Left colon (tissue), 2 donors: ENCODE results near the gene RANBP17. TPM values are rescaled to one million over a fixed set of nuclear protein-coding genes. Genes with fewer than 3 reads are reported as not detected.
"Not testable (repeated sequence)": the region's sequence is repeated elsewhere in the genome, so short reads cannot be mapped to it uniquely, and the experiment has no call there.

Experiments used
- ATAC-seq: fragments of 200-7000 bp; cut with Tn5 transposase; one replicate; pipeline ENCODE4 v1.9.1; 2020; ENCODE audit warnings: mild to moderate bottlenecking, moderate library complexity
- DNase-seq, 2 donors: peaks; one replicate each; pipeline ENCODE4 v3.0.0-alpha.2; 2020
- intact Hi-C, 2 donors: fragments of 100-400 bp; cut with DNase I in 1 of 2; cut with micrococcal nuclease in 1 of 2; formaldehyde crosslinking; loops; one replicate each; pipeline versions ENCODE4 v1.11.2 to v1.14.0; 2022; cut with DNase I, micrococcal nuclease
- long read RNA-seq: library from polyadenylated mRNA; unstranded; transcript quantifications from one replicate; pipeline ENCODE4 v2.0.0, GENCODE V29; 2021
- total RNA-seq, 2 donors: library from RNA; stranded (reverse); fragmentation: NEBNext Ultra II Directional; extraction: Animal tissue kit (Norgen Biotek cat#: 25700); gene quantifications; one replicate each; pipeline ENCODE4 v1.2.1, GENCODE V29; 2021
- donor health status: DM: no; HTN: no; CAD: no.
- donor health status: DM: yes; HTN: yes; CAD: no.

The RANBP17 gene
- total RNA-seq: 10 to 100 TPM in 1 of 2 donors, 1 to 10 TPM in 1; 4.9 to 17.4 TPM
- long read RNA-seq, partial matches to known transcripts: 0 of 2 reads
- long read RNA-seq, other reads (novel, unspliced or antisense): 1 of 2 reads

- intact Hi-C loops: no loop called here
- peak; percentile 92 for ATAC-seq
- peak; percentile 26 to 37 for DNase-seq
Observed at GRCh38 chr5:170861917-170862766, at the start of gene RANBP17. Gene RANBP17 (plus strand): TSS chr5:170862018.

DNA sequence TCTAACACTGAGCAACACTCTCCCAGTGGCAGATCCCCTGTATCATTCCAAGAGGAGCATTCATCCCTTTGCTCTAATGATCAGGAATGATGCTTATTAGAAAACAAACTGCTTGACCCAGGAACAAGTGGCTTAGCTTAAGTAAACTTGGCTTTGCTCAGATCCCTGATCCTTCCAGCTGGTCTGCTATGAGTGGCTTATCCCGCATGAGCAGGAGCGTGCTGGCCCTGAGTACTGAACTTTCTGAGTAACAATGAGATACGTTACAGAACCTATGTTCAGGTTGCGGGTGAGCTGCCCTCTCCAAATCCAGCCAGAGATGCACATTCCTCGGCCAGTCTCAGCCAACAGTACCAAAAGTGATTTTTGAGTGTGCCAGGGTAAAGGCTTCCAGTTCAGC, 48.6 kb upstream of the RANBP17 start:
- intact Hi-C loops: no loop called here
- no peak for ATAC-seq

DNA sequence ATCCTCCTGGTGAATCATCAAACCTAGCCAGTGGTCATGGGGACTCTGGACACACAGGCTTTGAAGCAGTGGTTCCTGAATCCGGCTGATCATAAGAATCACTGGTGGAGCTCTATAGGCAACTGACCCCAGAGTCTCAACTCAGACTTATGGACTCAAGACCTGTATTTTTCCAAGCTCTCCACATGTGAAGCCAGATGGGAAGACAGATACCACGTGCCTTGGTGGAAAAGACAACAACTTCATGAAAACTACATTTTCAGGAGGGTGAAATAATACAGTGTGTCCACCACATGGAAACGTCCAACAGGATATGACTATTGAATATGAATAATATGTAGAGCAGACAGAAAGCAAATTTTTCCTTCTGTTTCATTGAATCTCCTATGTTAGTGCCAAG, 44.6 kb upstream of the RANBP17 start:
- intact Hi-C loops: no loop called here
- no peak for ATAC-seq

More for the DNA sequence above, 48.6 kb upstream of the RANBP17 start:
- no peak for DNase-seq

GRCh38 chr5:170818232-170818631, 43.6 kb upstream of the RANBP17 start:
- ATAC-seq (no peak), DNase-seq (no peak)
- intact Hi-C loops: no loop called here

More for the DNA sequence above, 44.6 kb upstream of the RANBP17 start:
- DNase-seq: no peak

- ATAC-seq: no peak
- peak in 1 of 2 donors; percentile 9 for DNase-seq
- intact Hi-C loops: no loop called here
Observed at GRCh38 chr5:170819824-170820223, 42.0 kb upstream of the RANBP17 start.

- intact Hi-C loops: no loop called here
- ATAC-seq: peak; percentile 78
- peak in 1 of 2 donors; percentile 25 for DNase-seq
Observed at GRCh38 chr5:170821257-170821800, 40.5 kb upstream of the RANBP17 start.

DNA sequence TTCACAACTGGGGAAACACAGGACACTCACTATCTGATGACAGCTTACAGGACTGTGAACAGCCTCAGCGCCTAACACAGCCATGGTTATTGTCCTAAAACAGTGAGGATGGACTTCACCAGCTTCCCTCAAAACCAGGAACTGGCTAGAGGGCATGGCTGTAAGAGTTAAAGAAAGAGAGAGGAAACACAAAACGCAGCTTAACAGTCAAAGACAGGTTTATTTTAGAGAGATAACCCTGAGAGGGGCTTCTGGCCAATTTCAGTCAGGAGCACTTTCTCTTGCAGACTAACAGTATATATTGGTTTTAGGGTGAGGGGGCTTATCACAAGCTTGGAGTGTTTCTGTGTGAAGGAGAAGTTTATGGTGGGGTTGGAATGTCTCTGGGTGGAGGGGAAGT, 35.7 kb upstream of the RANBP17 start:
- DNase-seq: no peak
- intact Hi-C loops: no loop called here
- ATAC-seq: no peak

- no peak for ATAC-seq
- no peak for DNase-seq
- intact Hi-C loops: no loop called here
Observed at GRCh38 chr5:170832241-170832640, 29.6 kb upstream of the RANBP17 start.

GRCh38 chr5:170833981-170834380, 27.8 kb upstream of the RANBP17 start:
- intact Hi-C loops, DNase-seq, ATAC-seq: not testable (repeated sequence)

- DNase-seq (no peak), ATAC-seq (no peak)
- intact Hi-C loops: no loop called here
Observed at GRCh38 chr5:170836226-170836625, 25.6 kb upstream of the RANBP17 start.

DNA sequence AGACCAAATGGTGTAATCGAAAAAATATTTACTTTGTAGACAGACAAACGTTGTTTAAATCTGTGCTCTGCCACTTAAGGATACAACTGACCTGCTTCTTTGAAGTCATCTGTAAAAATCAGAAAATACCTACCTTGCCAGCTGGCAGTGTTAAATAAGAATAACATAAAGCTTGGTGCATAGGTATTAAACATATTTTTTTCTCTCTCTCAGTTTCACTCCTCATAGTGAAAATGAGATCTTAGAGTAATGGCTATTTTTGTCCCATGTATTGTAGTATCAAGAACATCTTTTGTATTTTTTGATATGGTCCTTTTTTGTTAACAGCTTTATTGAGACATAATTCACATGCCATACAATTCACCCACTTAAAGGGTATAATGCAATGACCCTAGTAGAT, 17.9 kb upstream of the RANBP17 start:
- intact Hi-C loops: no loop called here
- no peak for ATAC-seq
- DNase-seq: no peak

GRCh38 chr5:170844651-170845050, 17.2 kb upstream of the RANBP17 start:
- intact Hi-C loops: no loop called here
- no peak for DNase-seq
- ATAC-seq: no peak

GRCh38 chr5:170846416-170846815, 15.4 kb upstream of the RANBP17 start:
- no peak for ATAC-seq
- intact Hi-C loops: no loop called here
- DNase-seq: no peak

GRCh38 chr5:170846846-170847245, 15.0 kb upstream of the RANBP17 start:
- DNase-seq (no peak), ATAC-seq (no peak)
- intact Hi-C loops: no loop called here

GRCh38 chr5:170848033-170848432, 13.8 kb upstream of the RANBP17 start:
- intact Hi-C loops: no loop called here
- no peak for DNase-seq
- no peak for ATAC-seq

GRCh38 chr5:170849374-170849773, 12.4 kb upstream of the RANBP17 start:
- no peak for ATAC-seq
- intact Hi-C loops: no loop called here

DNA sequence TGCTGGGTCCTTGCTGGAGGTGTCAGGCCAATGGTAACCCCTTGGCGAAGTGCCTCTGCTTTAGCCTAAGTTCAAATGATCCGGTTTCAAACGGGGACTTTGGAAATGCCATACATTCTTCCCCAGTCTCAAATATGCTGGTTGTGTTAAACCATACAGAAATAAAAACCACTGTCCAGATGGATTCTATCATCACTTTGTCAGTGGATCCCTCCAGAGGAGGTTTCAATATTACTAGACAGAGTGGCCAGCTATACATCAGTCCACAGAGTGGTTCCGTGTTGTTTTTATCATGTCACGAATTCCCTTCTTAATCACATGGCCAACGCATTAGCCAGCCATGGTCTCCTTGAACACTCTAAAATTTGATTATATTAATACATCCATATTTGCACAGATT, 7.3 kb upstream of the RANBP17 start:
- DNase-seq (no peak), ATAC-seq (no peak)
- intact Hi-C loops: no loop called here

More at GRCh38 chr5:170849374-170849773, 12.4 kb upstream of the RANBP17 start:
- DNase-seq: no peak

DNA sequence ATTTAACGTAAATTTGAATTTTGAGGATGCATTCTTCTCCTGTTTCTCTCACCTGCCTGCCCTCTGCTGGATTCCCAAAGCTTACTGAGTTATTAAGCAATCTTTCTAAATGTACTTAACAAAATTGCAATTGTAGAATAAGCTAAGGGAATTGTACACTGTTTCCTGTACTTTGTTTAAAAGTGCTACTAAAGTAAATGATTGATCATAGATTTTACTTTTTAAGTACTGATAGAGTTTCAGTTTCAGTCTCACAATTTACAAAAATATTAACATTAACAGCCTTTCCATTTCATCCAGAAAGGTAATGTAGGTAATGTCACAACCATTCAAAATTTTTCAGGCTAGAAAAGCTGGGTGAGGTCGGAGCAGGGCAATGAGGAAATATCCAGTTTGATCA, 4.8 kb upstream of the RANBP17 start:
- no peak for ATAC-seq
- DNase-seq: no peak
- intact Hi-C loops: no loop called here

DNA sequence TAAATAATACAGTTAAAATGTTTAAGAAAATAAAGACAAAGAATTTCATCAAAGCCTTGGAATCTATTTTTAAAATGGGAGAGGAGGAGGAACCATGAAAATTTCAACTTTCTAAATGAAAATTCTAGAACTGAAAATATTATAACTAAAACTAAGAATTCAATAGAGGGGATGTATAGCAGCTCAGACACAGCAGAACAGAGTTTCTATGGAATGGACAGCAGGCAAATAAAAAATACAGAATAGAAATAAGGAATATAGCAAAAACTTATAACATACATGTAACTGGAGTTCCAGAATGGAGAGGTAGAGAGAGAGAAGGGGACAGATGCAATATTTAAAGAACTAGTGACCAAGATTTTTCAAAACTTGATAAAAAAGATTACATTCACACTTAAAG, 1.4 kb upstream of the RANBP17 start:
- intact Hi-C loops: no loop called here
- no peak for DNase-seq
- ATAC-seq: no peak
